Measurements from ENCODE around the gene PSMC2.

GRCh38 chr7:103391976-103392375 is 44.5 kb downstream of the PSMC2 start:
- no peak for TF ChIP-seq CTCF (optimal IDR thresholded peaks at IDR 0.05 in 1 of 3, IDR thresholded peaks at IDR 0.05 in 1 of 3, conservative IDR thresholded peaks at IDR 0.05 in 1 of 3; ENCODE audit: extremely low read depth in 1 of 3, insufficient read depth in 2 of 3, low read length in 3 of 3)
- TF ChIP-seq EZH2 (IDR thresholded peaks at IDR 0.05; ENCODE audit: low read length): no peak

All from keratinocyte (primary cell).